HL-60 (cell line): Measurements from ENCODE around the gene ERC2.
"Not testable (repeated sequence)": the region's sequence is repeated elsewhere in the genome, so short reads cannot be mapped to it uniquely, and the experiment has no call there.

ENCODE experiments used
- DNase-seq, 2 experiments: peaks; one replicate each; pipeline ENCODE4 v3.0.0-alpha.2; 2010 to 2020; ENCODE audit warnings: low read depth in 1 of 2, low spot score in 1 of 2
- H3K27ac ChIP-seq: fragments of 250-450 bp; sonication (Bioruptor Pico); replicated peaks from 2 replicates; pipeline ENCODE4 v1.5.1; 2020; ENCODE audit warnings: mild to moderate bottlenecking, moderate library complexity
- H3K27me3 ChIP-seq: fragments of 250-450 bp; sonication (Bioruptor Pico); 2 replicates; pipeline ENCODE4 v1.5.1; 2021; ENCODE audit warnings: mild to moderate bottlenecking, moderate library complexity; ENCODE audit not compliant: insufficient read depth, poor library complexity, severe bottlenecking
- H3K4me3 ChIP-seq: replicated peaks from 2 replicates; pipeline ENCODE4 v1.5.1; 2011; ENCODE audit warnings: mild to moderate bottlenecking, control low read depth, low read length; ENCODE audit not compliant: insufficient read depth
- GABPA ChIP-seq: IDR thresholded peaks from 2 replicates; pipeline ENCODE4 v1.6.1; 2012; ENCODE audit warnings: low read depth
- POLR2AphosphoS5 ChIP-seq: IDR thresholded peaks from 2 replicates; pipeline ENCODE4 v1.6.1; 2012; ENCODE audit warnings: low read depth
- SPI1 ChIP-seq: IDR thresholded peaks from 2 replicates; pipeline ENCODE4 v1.6.1; 2012; ENCODE audit warnings: low read depth, mild to moderate bottlenecking, borderline replicate concordance
- TF ChIP-seq, protein P1 (sequence below): IDR thresholded peaks from 2 replicates; pipeline ENCODE4 v1.6.1; 2012; ENCODE audit warnings: low read depth; ENCODE audit not compliant: insufficient replicate concordance
- TF ChIP-seq, protein P2 (sequence below): IDR thresholded peaks from one replicate; pipeline ENCODE4 v1.5.1; 2011; ENCODE audit warnings: low read length, control low read depth, inconsistent platforms; ENCODE audit not compliant: insufficient read depth

The ERC2 gene

GRCh38 chr3:56022619-56023018 is 445.6 kb downstream of the ERC2 start:
- TF ChIP-seq SPI1 (no peak), POLR2AphosphoS5 (no peak), GABPA (no peak)
- TF ChIP-seq, protein P1, sequence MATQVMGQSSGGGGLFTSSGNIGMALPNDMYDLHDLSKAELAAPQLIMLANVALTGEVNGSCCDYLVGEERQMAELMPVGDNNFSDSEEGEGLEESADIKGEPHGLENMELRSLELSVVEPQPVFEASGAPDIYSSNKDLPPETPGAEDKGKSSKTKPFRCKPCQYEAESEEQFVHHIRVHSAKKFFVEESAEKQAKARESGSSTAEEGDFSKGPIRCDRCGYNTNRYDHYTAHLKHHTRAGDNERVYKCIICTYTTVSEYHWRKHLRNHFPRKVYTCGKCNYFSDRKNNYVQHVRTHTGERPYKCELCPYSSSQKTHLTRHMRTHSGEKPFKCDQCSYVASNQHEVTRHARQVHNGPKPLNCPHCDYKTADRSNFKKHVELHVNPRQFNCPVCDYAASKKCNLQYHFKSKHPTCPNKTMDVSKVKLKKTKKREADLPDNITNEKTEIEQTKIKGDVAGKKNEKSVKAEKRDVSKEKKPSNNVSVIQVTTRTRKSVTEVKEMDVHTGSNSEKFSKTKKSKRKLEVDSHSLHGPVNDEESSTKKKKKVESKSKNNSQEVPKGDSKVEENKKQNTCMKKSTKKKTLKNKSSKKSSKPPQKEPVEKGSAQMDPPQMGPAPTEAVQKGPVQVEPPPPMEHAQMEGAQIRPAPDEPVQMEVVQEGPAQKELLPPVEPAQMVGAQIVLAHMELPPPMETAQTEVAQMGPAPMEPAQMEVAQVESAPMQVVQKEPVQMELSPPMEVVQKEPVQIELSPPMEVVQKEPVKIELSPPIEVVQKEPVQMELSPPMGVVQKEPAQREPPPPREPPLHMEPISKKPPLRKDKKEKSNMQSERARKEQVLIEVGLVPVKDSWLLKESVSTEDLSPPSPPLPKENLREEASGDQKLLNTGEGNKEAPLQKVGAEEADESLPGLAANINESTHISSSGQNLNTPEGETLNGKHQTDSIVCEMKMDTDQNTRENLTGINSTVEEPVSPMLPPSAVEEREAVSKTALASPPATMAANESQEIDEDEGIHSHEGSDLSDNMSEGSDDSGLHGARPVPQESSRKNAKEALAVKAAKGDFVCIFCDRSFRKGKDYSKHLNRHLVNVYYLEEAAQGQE: no peak
- TF ChIP-seq, protein P2, sequence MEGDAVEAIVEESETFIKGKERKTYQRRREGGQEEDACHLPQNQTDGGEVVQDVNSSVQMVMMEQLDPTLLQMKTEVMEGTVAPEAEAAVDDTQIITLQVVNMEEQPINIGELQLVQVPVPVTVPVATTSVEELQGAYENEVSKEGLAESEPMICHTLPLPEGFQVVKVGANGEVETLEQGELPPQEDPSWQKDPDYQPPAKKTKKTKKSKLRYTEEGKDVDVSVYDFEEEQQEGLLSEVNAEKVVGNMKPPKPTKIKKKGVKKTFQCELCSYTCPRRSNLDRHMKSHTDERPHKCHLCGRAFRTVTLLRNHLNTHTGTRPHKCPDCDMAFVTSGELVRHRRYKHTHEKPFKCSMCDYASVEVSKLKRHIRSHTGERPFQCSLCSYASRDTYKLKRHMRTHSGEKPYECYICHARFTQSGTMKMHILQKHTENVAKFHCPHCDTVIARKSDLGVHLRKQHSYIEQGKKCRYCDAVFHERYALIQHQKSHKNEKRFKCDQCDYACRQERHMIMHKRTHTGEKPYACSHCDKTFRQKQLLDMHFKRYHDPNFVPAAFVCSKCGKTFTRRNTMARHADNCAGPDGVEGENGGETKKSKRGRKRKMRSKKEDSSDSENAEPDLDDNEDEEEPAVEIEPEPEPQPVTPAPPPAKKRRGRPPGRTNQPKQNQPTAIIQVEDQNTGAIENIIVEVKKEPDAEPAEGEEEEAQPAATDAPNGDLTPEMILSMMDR: no peak
- Histone ChIP-seq H3K4me3 (no peak overlapping the region), H3K27me3 (no peaks in the 10 kb centered on the region), H3K27ac (no peak overlapping the region)
- no peak for DNase-seq

- Histone ChIP-seq H3K27me3 (no peaks in the 10 kb centered on the region), H3K4me3 (no peak overlapping the region), H3K27ac (no peak overlapping the region)
- TF ChIP-seq, protein P2: no peak
- TF ChIP-seq GABPA: no peak
- TF ChIP-seq, protein P1: no peak
- no peak for TF ChIP-seq POLR2AphosphoS5
- no peak for TF ChIP-seq SPI1
- DNase-seq: no peak
Observed at GRCh38 chr3:56019490-56020146, 448.6 kb downstream of the ERC2 start.

GRCh38 chr3:56015374-56015773 is 452.9 kb downstream of the ERC2 start:
- not testable (repeated sequence) for H3K27ac ChIP-seq, H3K27me3 ChIP-seq, DNase-seq, H3K4me3 ChIP-seq

- Histone ChIP-seq H3K27me3 (no peaks in the 10 kb centered on the region), H3K4me3 (no peak overlapping the region), H3K27ac (no peak overlapping the region)
- TF ChIP-seq, protein P1: no peak
- TF ChIP-seq POLR2AphosphoS5: no peak
- TF ChIP-seq GABPA: no peak
- TF ChIP-seq SPI1: no peak
- TF ChIP-seq, protein P2: no peak
- DNase-seq: no peak
Observed at GRCh38 chr3:56012721-56013120, 455.5 kb downstream of the ERC2 start.
